CD14-positive monocyte (primary cell): ENCODE data around the gene PAK4. TPM values are rescaled to one million over a fixed set of nuclear protein-coding genes. Genes with fewer than 3 reads are reported as not detected.

Experiments
- DNase-seq, 3 donors: peaks; one replicate each; pipeline ENCODE4 v3.0.0-alpha.2; 2011 to 2022
- H2AFZ ChIP-seq: 2 replicates; pipeline ENCODE4 v1.6.0; 2012; ENCODE audit warnings: mild to moderate bottlenecking, low read depth, low read length, inconsistent platforms; ENCODE audit not compliant: insufficient read depth, poor library complexity, severe bottlenecking
- H3K27ac ChIP-seq, 2 donors: 1 replicate in 1 of 2; 2 replicates in 1 of 2; pipeline ENCODE4 v1.5.1; 2012 to 2013; ENCODE audit warnings: low read length in 2 of 2, control low read depth in 1 of 2, inconsistent platforms in 1 of 2, low read depth in 1 of 2, mild to moderate bottlenecking in 1 of 2
- H3K27me3 ChIP-seq, 2 donors: one replicate each; pipeline versions ENCODE4 v1.6.0 to v1.6.1; 2011 to 2013; ENCODE audit warnings: low read length in 2 of 2; ENCODE audit not compliant: control insufficient read depth in 2 of 2, insufficient read depth in 2 of 2
- H3K36me3 ChIP-seq, 2 donors: replicated peaks in 1 of 2; 1 replicate in 1 of 2; 2 replicates in 1 of 2; pipeline versions ENCODE4 v1.5.1 to v1.6.1; 2012 to 2013; ENCODE audit warnings: low read length in 2 of 2, control low read depth in 1 of 2, inconsistent platforms in 1 of 2, mild to moderate bottlenecking in 1 of 2; ENCODE audit not compliant: insufficient read depth in 2 of 2, control insufficient read depth in 1 of 2
- H3K4me1 ChIP-seq, 2 donors: 1 replicate in 1 of 2; 2 replicates in 1 of 2; pipeline versions ENCODE4 v1.5.1 to v1.6.1; 2012 to 2013; ENCODE audit warnings: low read length in 2 of 2, control low read depth in 1 of 2, inconsistent platforms in 1 of 2, mild to moderate bottlenecking in 1 of 2, moderate library complexity in 1 of 2; ENCODE audit not compliant: insufficient read depth in 2 of 2, control insufficient read depth in 1 of 2
- H3K4me2 ChIP-seq: replicated peaks from 2 replicates; pipeline ENCODE3; 2012; ENCODE audit warnings: low read length, moderate library complexity, mild to moderate bottlenecking; ENCODE audit not compliant: poor library complexity, severe bottlenecking; ENCODE audit errors: extremely low read depth
- H3K4me3 ChIP-seq, 3 experiments: fragments of 200-600 bp in 1 of 3; sonication (generic) in 1 of 3; replicated peaks in 1 of 3; 1 replicate in 2 of 3; 2 replicates in 1 of 3; pipeline ENCODE4 v1.5.1; 2011 to 2013; ENCODE audit warnings: low read length in 3 of 3, mild to moderate bottlenecking in 3 of 3, control low read depth in 2 of 3, low read depth in 2 of 3, inconsistent platforms in 1 of 3, moderate library complexity in 1 of 3
- H3K79me2 ChIP-seq: 2 replicates; pipeline ENCODE4 v1.6.0; 2012; ENCODE audit warnings: mild to moderate bottlenecking, control low read depth, inconsistent platforms, low read length, moderate library complexity; ENCODE audit not compliant: insufficient read depth
- H3K9ac ChIP-seq: 2 replicates; pipeline ENCODE4 v1.6.0; 2017; ENCODE audit warnings: low read length, mild to moderate bottlenecking; ENCODE audit not compliant: insufficient read depth, poor library complexity, severe bottlenecking
- H3K9me3 ChIP-seq, 2 donors: replicated peaks in 1 of 2; 1 replicate in 1 of 2; 2 replicates in 1 of 2; pipeline versions ENCODE4 v1.5.1 to v1.6.1; 2012 to 2013; ENCODE audit warnings: low read length in 2 of 2, control low read depth in 1 of 2; ENCODE audit not compliant: control insufficient read depth in 1 of 2, insufficient read depth in 1 of 2
- H4K20me1 ChIP-seq: 2 replicates; pipeline ENCODE4 v1.6.0; 2012; ENCODE audit warnings: mild to moderate bottlenecking, low read length, control low read depth, moderate library complexity; ENCODE audit not compliant: insufficient read depth
- H3K27ac Mint-ChIP-seq, 7 donors: one replicate each; pipeline ENCODE4 v1.8.0; 2020; ENCODE audit warnings: mild to moderate bottlenecking in 7 of 7, mixed read lengths in 7 of 7, moderate library complexity in 6 of 7, inconsistent platforms in 2 of 7
- H3K27me3 Mint-ChIP-seq, 3 donors: one replicate each; pipeline ENCODE4 v1.8.0; 2021 to 2022; ENCODE audit warnings: low read depth in 3 of 3, mild to moderate bottlenecking in 3 of 3, mixed read lengths in 3 of 3, moderate library complexity in 3 of 3, inconsistent platforms in 1 of 3
- H3K36me3 Mint-ChIP-seq, 2 donors: one replicate each; pipeline ENCODE4 v1.8.0; 2020; ENCODE audit warnings: mixed read lengths in 2 of 2, inconsistent platforms in 1 of 2, mild to moderate bottlenecking in 1 of 2
- H3K4me1 Mint-ChIP-seq: one replicate; pipeline ENCODE4 v1.8.0; 2020; ENCODE audit warnings: mild to moderate bottlenecking, mixed read lengths
- H3K4me3 Mint-ChIP-seq, 2 donors: one replicate each; pipeline ENCODE4 v1.8.0; 2020; ENCODE audit warnings: mild to moderate bottlenecking in 2 of 2, mixed read lengths in 2 of 2, moderate library complexity in 1 of 2
- H3K9me3 Mint-ChIP-seq, 7 donors: one replicate each; pipeline ENCODE4 v1.8.0; 2020 to 2022; ENCODE audit warnings: mixed read lengths in 7 of 7, mild to moderate bottlenecking in 6 of 7, moderate library complexity in 6 of 7, inconsistent platforms in 2 of 7
- WGBS: methylation state at CpG from one replicate; pipeline ENCODE4 v1.1.5; 2013; ENCODE audit warnings: missing lambda C conversion rate; ENCODE audit not compliant: insufficient coverage; 5-methylcytosine and 5-hydroxymethylcytosine counted together
- intact Hi-C, 2 donors: fragments of 100-400 bp; cut with micrococcal nuclease; formaldehyde crosslinking; loops; one replicate each; pipeline versions ENCODE4 v1.15.0 to v1.15.1; 2023
- polyA plus RNA-seq, 3 donors: library from polyadenylated mRNA; depleted of rRNA in 1 of 3; unstranded in 2 of 3; stranded (reverse) in 1 of 3; fragments of 300-500 nt in 2 of 3; fragments of >200 nt in 1 of 3; fragmentation: Illumina TruSeq in 2 of 3; gene quantifications; 1 replicate in 2 of 3; 2 replicates in 1 of 3; pipeline ENCODE4 v1.2.3, GENCODE V29; 2012 to 2021
- TF ChIP-seq, protein P1 (sequence below): fragments of 200-600 bp; IDR thresholded peaks from one replicate; pipeline ENCODE4 v1.8.0; 2022; ENCODE audit warnings: antibody characterized with exemption, mild to moderate bottlenecking

Gene PAK4
- polyA plus RNA-seq, 3 donors = 1.3 to 11.3 (median 1.5) TPM

DNA sequence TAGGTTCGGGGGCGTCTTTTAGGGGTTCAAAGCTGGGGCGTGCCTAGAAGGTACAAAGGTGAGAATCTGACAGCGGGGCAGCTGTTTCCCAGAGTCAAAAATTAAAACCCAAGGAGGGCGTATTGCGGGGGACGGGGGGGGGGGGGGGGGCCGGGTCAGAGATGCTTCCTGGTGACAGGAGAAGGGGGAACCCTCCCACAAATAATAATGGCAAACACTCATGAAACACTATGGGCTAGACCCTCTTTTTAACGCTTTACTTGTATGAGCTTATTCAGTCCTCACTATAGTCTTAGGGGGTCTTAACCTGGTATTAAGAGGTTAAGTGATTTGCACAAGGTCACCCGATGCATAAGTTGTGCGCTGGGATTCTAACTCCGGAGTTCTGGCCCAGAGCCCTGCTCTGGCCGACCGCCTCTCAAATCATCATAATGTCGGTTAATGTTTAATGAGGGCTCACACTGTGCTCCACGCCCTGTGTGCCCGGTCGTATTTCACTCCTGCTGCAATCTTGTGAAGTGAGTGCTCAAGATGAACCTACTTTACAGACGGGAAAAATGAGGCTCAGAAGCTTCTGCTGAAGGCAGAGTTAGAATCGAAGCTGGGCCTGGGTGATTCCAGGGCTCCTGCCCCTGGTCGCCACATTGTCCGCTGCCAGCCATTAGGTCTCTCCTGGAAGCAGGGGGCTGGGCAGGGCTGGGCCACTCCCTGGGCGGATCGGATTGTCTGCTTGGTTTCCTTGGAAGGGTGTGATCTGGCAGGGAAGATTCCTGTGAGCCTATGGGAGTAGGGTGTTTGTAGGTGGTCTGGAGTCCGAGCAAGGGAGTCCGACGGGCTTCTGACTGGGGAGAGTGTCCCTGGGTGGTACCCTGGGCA, 964 bp downstream of the PAK4 start:
- Mint-ChIP-seq H3K9me3 (no peaks in the 10 kb centered on the region), H3K27ac (peak overlapping the region; percentile 87 to 96 (median 95)), H3K4me3 (peak overlapping the region; percentile 95 to 98), H3K4me1 (peaks cover 33% of the 10 kb centered on the region), H3K27me3 (peaks cover 0 to 5% (median under 1%) of the 10 kb centered on the region in 3 donors), H3K36me3 (peaks cover 3% of the 10 kb centered on the region in 2 donors)
- 81% methylated on average over 14 of the region's 27 CpGs for WGBS
- peaks cover 12 to 13% of the 10 kb centered on the region in 2 donors for H3K4me1 ChIP-seq
- H3K27ac ChIP-seq = peak overlapping the region; percentile 44 to 62
- peak overlapping the region; percentile 93 for H3K4me2 ChIP-seq
- no peaks in the 10 kb centered on the region for H3K27me3 ChIP-seq
- intact Hi-C loops = loop anchor here in 1 of 2 donors (5.0 kb wide), 1 partner anchor 416 kb away; the partner anchor contains the start of gene EID2
- H3K79me2 ChIP-seq = peaks cover 47% of the 10 kb centered on the region
- peak overlapping the region; percentile 69 for H3K9ac ChIP-seq
- DNase-seq = no peak
- H3K36me3 ChIP-seq = no peaks in the 10 kb centered on the region
- H3K4me3 ChIP-seq = peak overlapping the region; percentile 64 to 94 (median 87)
- H2AFZ ChIP-seq = peak overlapping the region; percentile 97
- H3K9me3 ChIP-seq = no peaks in the 10 kb centered on the region
- H4K20me1 ChIP-seq = peaks cover 13% of the 10 kb centered on the region
- TF ChIP-seq, protein P1, sequence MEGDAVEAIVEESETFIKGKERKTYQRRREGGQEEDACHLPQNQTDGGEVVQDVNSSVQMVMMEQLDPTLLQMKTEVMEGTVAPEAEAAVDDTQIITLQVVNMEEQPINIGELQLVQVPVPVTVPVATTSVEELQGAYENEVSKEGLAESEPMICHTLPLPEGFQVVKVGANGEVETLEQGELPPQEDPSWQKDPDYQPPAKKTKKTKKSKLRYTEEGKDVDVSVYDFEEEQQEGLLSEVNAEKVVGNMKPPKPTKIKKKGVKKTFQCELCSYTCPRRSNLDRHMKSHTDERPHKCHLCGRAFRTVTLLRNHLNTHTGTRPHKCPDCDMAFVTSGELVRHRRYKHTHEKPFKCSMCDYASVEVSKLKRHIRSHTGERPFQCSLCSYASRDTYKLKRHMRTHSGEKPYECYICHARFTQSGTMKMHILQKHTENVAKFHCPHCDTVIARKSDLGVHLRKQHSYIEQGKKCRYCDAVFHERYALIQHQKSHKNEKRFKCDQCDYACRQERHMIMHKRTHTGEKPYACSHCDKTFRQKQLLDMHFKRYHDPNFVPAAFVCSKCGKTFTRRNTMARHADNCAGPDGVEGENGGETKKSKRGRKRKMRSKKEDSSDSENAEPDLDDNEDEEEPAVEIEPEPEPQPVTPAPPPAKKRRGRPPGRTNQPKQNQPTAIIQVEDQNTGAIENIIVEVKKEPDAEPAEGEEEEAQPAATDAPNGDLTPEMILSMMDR = no peak

DNA sequence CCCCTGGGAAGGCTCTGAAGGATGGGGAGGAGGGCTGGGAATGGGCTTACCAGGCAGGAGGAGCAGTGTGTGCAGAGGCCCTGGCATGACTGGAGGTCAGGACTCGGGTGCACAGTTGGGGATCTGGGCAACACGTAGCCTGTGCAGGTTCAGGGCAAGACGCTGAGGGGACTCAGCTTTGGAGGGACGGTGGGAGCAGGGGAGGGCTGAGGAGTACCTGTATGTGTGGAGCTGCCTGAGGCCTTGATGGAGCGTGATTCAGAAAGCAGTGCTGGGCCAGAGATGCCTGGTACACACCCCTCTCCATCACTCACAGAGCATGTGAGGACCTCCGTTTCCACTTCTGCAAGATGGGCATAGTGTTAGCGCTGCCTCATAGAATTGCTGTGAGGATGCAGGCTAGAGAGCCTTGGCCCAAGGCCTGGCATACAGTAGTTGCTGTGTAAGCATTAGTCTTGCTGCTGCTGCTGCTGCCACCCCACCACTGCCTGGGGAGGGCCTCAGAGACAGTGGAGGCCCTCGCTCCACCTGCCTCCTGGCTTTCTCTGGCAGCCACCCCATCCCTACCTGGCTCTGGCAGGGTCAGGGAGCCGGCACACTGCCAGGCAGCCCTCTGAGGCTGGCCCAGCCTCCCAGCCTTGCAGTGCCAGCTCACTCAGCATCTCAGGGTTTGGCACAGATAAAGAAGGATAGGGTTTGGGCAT, 2.4 kb downstream of the PAK4 start:
- Mint-ChIP-seq H3K27me3 (peaks cover 0 to 2% (median 0%) of the 10 kb centered on the region in 3 donors), H3K36me3 (peaks cover 3% of the 10 kb centered on the region in 2 donors), H3K27ac (peak overlapping the region in 3 of 7 donors; percentile 35 to 60 (median 42)), H3K4me3 (no peak overlapping the region), H3K9me3 (no peaks in the 10 kb centered on the region), H3K4me1 (peaks cover 34% of the 10 kb centered on the region)
- Histone ChIP-seq H3K9ac (no peak overlapping the region), H4K20me1 (peaks cover 27% of the 10 kb centered on the region), H3K79me2 (peaks cover 61% of the 10 kb centered on the region), H3K4me3 (no peak overlapping the region), H3K27ac (peak overlapping the region in 1 of 2 donors; percentile 17), H3K9me3 (no peaks in the 10 kb centered on the region), H3K27me3 (no peaks in the 10 kb centered on the region), H3K4me1 (peaks cover 12 to 15% of the 10 kb centered on the region in 2 donors), H3K4me2 (no peak overlapping the region), H2AFZ (no peak overlapping the region), H3K36me3 (no peaks in the 10 kb centered on the region)
- 91% methylated on average over 5 of the region's 9 CpGs for WGBS
- intact Hi-C loops = loop anchor here in 1 of 2 donors (5.0 kb wide), 1 partner anchor 414 kb away; the partner anchor contains the start of gene EID2
- TF ChIP-seq, protein P1 = no peak
- no peak for DNase-seq
